GM12878 (cell line): Measurements from ENCODE around the gene SF1. TPM values are rescaled to one million over a fixed set of nuclear protein-coding genes. Genes with fewer than 3 reads are reported as not detected.

ENCODE experiments used
- ATAC-seq: fragments of 200-7000 bp; cut with Tn5 transposase; 3 replicates; pipeline ENCODE4 v1.9.1; 2020; ENCODE audit warnings: mild to moderate bottlenecking, moderate library complexity
- BruUV-seq: library from RNA; stranded (reverse); fragments of 400-500 nt; replicated peaks from 2 replicates; lab custom pipeline; 2021; lab: Mats Ljungman, UMichigan
- CTCF ChIA-PET: fragments of 300-600 bp; sonication (Branson Sonifier 250); formaldehyde crosslinking; extraction: SDS; loops from one replicate; lab custom pipeline; 2021; ENCODE audit warnings: inconsistent platforms; lab: Yijun Ruan, JAX
- POLR2A ChIA-PET: fragments of 350-600 bp; formaldehyde crosslinking; extraction: SDS; loops from one replicate; lab custom pipeline; 2021; ENCODE audit warnings: inconsistent platforms; lab: Charles Lee
- RAD21 ChIA-PET: fragments of 300-600 bp; sonication (Branson Sonifier 250); formaldehyde crosslinking; loops from one replicate; lab custom pipeline; 2023; ENCODE audit warnings: antibody characterized with exemption; ENCODE audit not compliant: unreplicated experiment; lab: Charles Lee
- SMC1A ChIA-PET: fragments of 300-600 bp; sonication (Branson Sonifier 250); formaldehyde crosslinking; loops from one replicate; lab custom pipeline; 2023; ENCODE audit not compliant: unreplicated experiment, uncharacterized antibody; lab: Charles Lee
- DNase-seq: peaks from one replicate; pipeline ENCODE4 v3.0.0-alpha.2; 2011; ENCODE audit warnings: low read depth, low spot score
- FAIRE-seq: peaks from 3 replicates; lab custom pipeline; 2011; peaks lifted over from hg19 to GRCh38; lab: Jason Lieb, UNC
- H2AFZ ChIP-seq: 2 replicates; pipeline ENCODE4 v1.6.0; 2011; ENCODE audit warnings: low read depth, low read length, control low read depth; ENCODE audit not compliant: control insufficient read depth
- H3K27ac ChIP-seq: 2 replicates; pipeline ENCODE4 v1.5.1; 2011; ENCODE audit warnings: control low read depth; ENCODE audit not compliant: control insufficient read depth, insufficient read depth
- H3K27me3 ChIP-seq, 2 experiments: replicated peaks in 1 of 2; 2 replicates each; pipeline versions ENCODE4 v1.6.0 to v1.6.1; 2011; ENCODE audit warnings: low read length in 1 of 2; ENCODE audit not compliant: control insufficient read depth in 2 of 2, insufficient read depth in 2 of 2
- H3K36me3 ChIP-seq, 2 experiments: 2 replicates each; pipeline ENCODE4 v1.5.1; 2011; ENCODE audit warnings: low read length in 1 of 2; ENCODE audit not compliant: control insufficient read depth in 2 of 2, insufficient read depth in 2 of 2
- H3K4me1 ChIP-seq: 2 replicates; pipeline ENCODE4 v1.6.1; 2011; ENCODE audit warnings: mild to moderate bottlenecking, low read length, moderate library complexity, mixed read lengths; ENCODE audit not compliant: control insufficient read depth, insufficient read depth
- H3K4me2 ChIP-seq: 2 replicates; pipeline ENCODE4 v1.6.0; 2011; ENCODE audit warnings: control low read depth; ENCODE audit not compliant: control insufficient read depth, insufficient read depth
- H3K4me3 ChIP-seq: fragments of 200-600 bp; sonication (generic); 2 replicates; pipeline ENCODE4 v1.5.1; 2016
- H3K79me2 ChIP-seq: 2 replicates; pipeline ENCODE4 v1.6.0; 2011; ENCODE audit warnings: low read length; ENCODE audit not compliant: control insufficient read depth, insufficient read depth
- H3K9ac ChIP-seq: 2 replicates; pipeline ENCODE4 v1.8.0; 2011; ENCODE audit warnings: low read length, control low read depth, mixed read lengths; ENCODE audit not compliant: control insufficient read depth, insufficient read depth
- H3K9me3 ChIP-seq: replicated peaks from 3 replicates; pipeline ENCODE4 v1.5.1; 2011; ENCODE audit warnings: mild to moderate bottlenecking, low read length; ENCODE audit not compliant: control insufficient read depth, insufficient read depth
- H4K20me1 ChIP-seq: 2 replicates; pipeline ENCODE4 v1.6.0; 2011; ENCODE audit not compliant: control insufficient read depth, insufficient read depth
- ASH2L ChIP-seq: fragments of 300-600, 200-600 bp; sonication (generic); IDR thresholded peaks from 2 replicates; pipeline ENCODE4 v1.6.1; 2017; ENCODE audit warnings: low read depth, mild to moderate bottlenecking, borderline replicate concordance
- BCLAF1 ChIP-seq: fragments of 450-650 bp; IDR thresholded peaks from 2 replicates; pipeline ENCODE4 v1.6.1; 2017; ENCODE audit warnings: antibody characterized with exemption, mild to moderate bottlenecking, moderate library complexity
- BHLHE40 ChIP-seq, 2 experiments: fragments of 450-650 bp in 1 of 2; IDR thresholded peaks; 2 replicates each; pipeline ENCODE4 v1.6.1; 2011 to 2017; ENCODE audit warnings: low read depth in 2 of 2, borderline replicate concordance in 1 of 2, improper control_type of control experiment in 1 of 2, low read length in 1 of 2, mild to moderate bottlenecking in 1 of 2
- CBX3 ChIP-seq: fragments of 200-600 bp; sonication (generic); IDR thresholded peaks from 2 replicates; pipeline ENCODE4 v1.6.1; 2016; ENCODE audit warnings: low read depth, borderline replicate concordance
- ESRRA ChIP-seq: IDR thresholded peaks from 2 replicates; pipeline ENCODE4 v1.6.1; 2012; ENCODE audit warnings: mild to moderate bottlenecking, low read length, improper control_type of control experiment
- PML ChIP-seq: IDR thresholded peaks from 2 replicates; pipeline ENCODE4 v1.6.1; 2012; ENCODE audit warnings: low read length, inconsistent platforms
- RUNX3 ChIP-seq: IDR thresholded peaks from 2 replicates; pipeline ENCODE4 v1.6.1; 2012; ENCODE audit warnings: low read length, inconsistent platforms
- SIX5 ChIP-seq: IDR thresholded peaks from 2 replicates; pipeline ENCODE4 v1.6.1; 2011; ENCODE audit warnings: mild to moderate bottlenecking, low read depth, low read length, moderate library complexity; ENCODE audit not compliant: severe bottlenecking
- SMARCA5 ChIP-seq: fragments of 450-650 bp; IDR thresholded peaks from 2 replicates; pipeline ENCODE4 v1.6.1; 2017; ENCODE audit warnings: mild to moderate bottlenecking
- SUZ12 ChIP-seq: fragments of 200-600 bp; sonication (generic); IDR thresholded peaks from one replicate; pipeline ENCODE4 v1.6.1; 2018; ENCODE audit warnings: antibody characterized with exemption, mild to moderate bottlenecking; ENCODE audit not compliant: unreplicated experiment
- TBL1XR1 ChIP-seq: IDR thresholded peaks from 2 replicates; pipeline ENCODE4 v1.6.1; 2012; ENCODE audit warnings: low read depth, low read length, improper control_type of control experiment
- USF1 ChIP-seq: IDR thresholded peaks from 2 replicates; pipeline ENCODE4 v1.6.1; 2011; ENCODE audit warnings: borderline replicate concordance, low read depth, mild to moderate bottlenecking, moderate library complexity, mixed read lengths, low read length; ENCODE audit not compliant: insufficient read depth; ENCODE audit errors: extremely low read length
- YBX1 ChIP-seq: fragments of 450-650 bp; IDR thresholded peaks from 2 replicates; pipeline ENCODE4 v1.6.1; 2016; ENCODE audit warnings: antibody characterized with exemption
- ZNF622 ChIP-seq: fragments of 450-650 bp; IDR thresholded peaks from 2 replicates; pipeline ENCODE4 v1.6.1; 2017; ENCODE audit warnings: mild to moderate bottlenecking, inconsistent platforms
- WGBS: methylation state at CpG from one replicate; pipeline ENCODE4 v1.1.6; 2016; ENCODE audit warnings: low lambda C conversion rate; ENCODE audit not compliant: insufficient replicate concordance, insufficient coverage; ENCODE audit errors: missing lambda C conversion rate; 5-methylcytosine and 5-hydroxymethylcytosine counted together
- in situ Hi-C: fragments of 300-500 bp; cut with MboI; formaldehyde crosslinking; loops from 9 replicates; pipeline ENCODE4 v1.14.3; 2018; ENCODE audit warnings: mixed read lengths
- intact Hi-C: fragments of 100-400 bp; cut with micrococcal nuclease; formaldehyde crosslinking; loops from one replicate; pipeline ENCODE4 v1.14.2; 2022; ENCODE audit not compliant: unreplicated experiment
- polyA plus RNA-seq, 11 experiments: library from polyadenylated mRNA; depleted of rRNA in 4 of 11; unstranded in 6 of 11; stranded (reverse) in 5 of 11; fragments of >200 nt; fragmentation: Nextera tagmentation in 4 of 11; fragmentation: Illumina TruSeq in 1 of 11; extraction: Ambion mirVana in 4 of 11; extraction: Trizol in 1 of 11; gene quantifications; 1 replicate in 1 of 11; 2 replicates in 10 of 11; pipeline versions ENCODE4 v1.2.1 to v1.2.3, GENCODE V29; 2011 to 2016; ENCODE audit warnings: inconsistent platforms in 2 of 11, missing spikeins in 2 of 11, low read depth in 1 of 11
- total RNA-seq, 4 experiments: library from RNA; depleted of rRNA in 3 of 4; stranded (reverse); fragments of >200 nt in 3 of 4; fragmentation: Illumina TruSeq in 1 of 4; extraction: Trizol in 1 of 4; gene quantifications; 2 replicates each; pipeline versions ENCODE4 v1.2.1 to v1.2.3, GENCODE V29; 2013 to 2021

The SF1 gene
- total and polyA plus RNA-seq, 10 of the 15 experiments (the other 5 are each of a cell fraction or from before 2014, with no cell fraction given), result 13.6 to 337 (median 103) TPM

GRCh38 chr11:64758330-64759079, 19.8 kb downstream of the SF1 start (continued):
- TF ChIP-seq BCLAF1 (no peak), SIX5 (no peak), ESRRA (no peak), PML (no peak), CBX3 (no peak), YBX1 (no peak)

- H3K27ac ChIP-seq, result no peak overlapping the region
- H2AFZ ChIP-seq, result no peak overlapping the region
- H4K20me1 ChIP-seq, result no peaks in the 10 kb centered on the region
- H3K4me3 ChIP-seq, result no peak overlapping the region
- no peaks in the 10 kb centered on the region for H3K79me2 ChIP-seq
- in situ Hi-C loops (no loop called here), intact Hi-C loops (no loop called here)
- POLR2A ChIA-PET, result no interaction called here
- no peaks in the 10 kb centered on the region; a peak in 1 of 4 replicates for H3K36me3 ChIP-seq
- no peak overlapping the region for H3K9ac ChIP-seq
- H3K27me3 ChIP-seq, result no peaks in the 10 kb centered on the region
- FAIRE-seq (no peak), ATAC-seq (no peak), DNase-seq (no peak)
- SMC1A ChIA-PET, result no interaction called here
- H3K9me3 ChIP-seq, result no peaks in the 10 kb centered on the region
- WGBS, result 71% methylated on average over 19 of the region's 19 CpGs
- H3K4me2 ChIP-seq, result no peak overlapping the region
- no TSS peak for BruUV-seq
- no peaks in the 10 kb centered on the region for H3K4me1 ChIP-seq
- CTCF ChIA-PET, result no interaction called here
- RAD21 ChIA-PET, result no interaction called here
- TF ChIP-seq RUNX3 (no peak), SUZ12 (no peak), TBL1XR1 (no peak), ASH2L (no peak), ZNF622 (no peak), USF1 (no peak), SMARCA5 (no peak), BHLHE40 (IDR thresholded peaks at IDR 0.05; ENCODE audit: borderline replicate concordance in 1 of 2, low read depth in 2 of 2, low read length in 1 of 2) (no peak), SIX5 (no peak)
Observed at GRCh38 chr11:64757549-64758329, 20.6 kb downstream of the SF1 start.
